ENCODE results near the gene IQGAP1.

GRCh38 chr15:90362936-90363212, 25.2 kb upstream of the IQGAP1 start:
- no peak for TF ChIP-seq CTCF (conservative IDR thresholded peaks at IDR 0.05 in 1 of 2, IDR thresholded peaks at IDR 0.05 in 1 of 2; ENCODE audit: low read depth in 1 of 2, low read length in 2 of 2)
- TF ChIP-seq EZH2 (IDR thresholded peaks at IDR 0.05; ENCODE audit: low read length, missing control alignments): no peak
